PC-3 (cell line): Measurements from ENCODE around the gene FARS2.

Experiments
- CTCF ChIP-seq: fragments of 300-600 bp; sonication (generic); conservative IDR thresholded peaks from 2 replicates; pipeline ENCODE4 v1.5.1; 2017; ENCODE audit warnings: antibody characterized with exemption, low read depth, mild to moderate bottlenecking, low read length
- EZH2 ChIP-seq: fragments of 300-600 bp; sonication (generic); IDR thresholded peaks from one replicate; pipeline ENCODE4 v1.6.1; 2017; ENCODE audit warnings: antibody characterized with exemption, mild to moderate bottlenecking, low read length; ENCODE audit not compliant: unreplicated experiment
- EZH2phosphoT487 ChIP-seq: fragments of 300-600 bp; sonication (generic); IDR thresholded peaks from 2 replicates; pipeline ENCODE4 v1.6.1; 2018; ENCODE audit warnings: mild to moderate bottlenecking, antibody characterized with exemption, low read length, borderline replicate concordance

DNA sequence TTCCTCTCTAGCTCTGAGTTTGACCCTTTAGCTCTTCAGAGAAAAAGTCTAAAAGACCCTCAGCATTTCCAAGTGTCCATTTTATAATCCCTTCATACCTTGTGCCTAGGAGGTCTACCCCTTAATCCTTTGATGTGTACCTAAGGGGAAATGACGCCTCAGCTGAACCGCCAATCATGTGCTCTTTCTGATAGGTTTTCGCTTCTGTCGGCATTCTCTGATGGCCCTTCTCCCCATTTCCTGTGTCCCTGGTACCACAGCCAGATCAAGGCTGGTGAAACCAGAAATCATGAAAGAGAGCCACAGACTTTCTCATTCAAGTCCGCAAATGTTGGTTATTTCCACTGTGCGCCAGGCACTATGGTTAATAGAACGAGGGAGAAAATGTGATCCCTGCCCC is 333.9 kb downstream of the FARS2 start:
- TF ChIP-seq CTCF (no peak), EZH2phosphoT487 (no peak), EZH2 (no peak)
